Measurements from ENCODE around the gene HRAS. TPM values are rescaled to one million over a fixed set of nuclear protein-coding genes. Genes with fewer than 3 reads are reported as not detected.

The HRAS gene
- total RNA-seq, 4 donors from 2014 or later, result 41.1 to 68.0 (median 53.8) TPM

DNA sequence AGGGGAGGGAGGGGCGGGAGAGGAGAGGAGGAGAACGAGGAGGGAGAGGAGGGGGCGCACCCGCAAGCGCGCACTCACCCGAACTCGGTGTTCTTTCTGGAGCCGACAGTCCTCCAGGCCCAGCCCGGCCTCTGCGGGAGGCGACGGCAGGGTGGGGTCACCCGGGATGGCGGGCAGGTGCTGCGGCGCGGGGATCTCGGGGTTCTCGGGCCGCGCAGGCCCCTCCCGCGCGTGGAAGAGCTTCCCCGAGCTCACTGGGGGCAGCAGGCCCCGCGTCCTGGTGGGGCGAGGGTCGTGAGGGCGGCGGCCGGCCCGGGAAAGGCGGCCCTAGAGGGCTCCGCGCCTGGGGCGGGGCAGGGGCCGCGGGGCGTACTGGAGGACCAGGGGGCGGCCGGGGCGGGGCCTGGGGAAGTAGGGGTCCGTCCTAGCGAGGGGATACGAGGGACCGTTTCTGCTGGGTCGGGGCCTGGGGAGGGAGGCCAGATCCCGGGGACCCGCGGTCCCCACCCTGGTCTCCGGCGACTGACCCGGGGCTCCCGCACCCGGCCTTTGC lies 19.9 kb upstream of the HRAS start:
- H3K27ac ChIP-seq, result no peak overlapping the region
- no peak for TF ChIP-seq POLR2AphosphoS5 (IDR thresholded peaks at IDR 0.05)
- no peak for TF ChIP-seq CTCF (IDR thresholded peaks at IDR 0.05)
- TF ChIP-seq POLR2A (IDR thresholded peaks at IDR 0.05), result no peak
- TF ChIP-seq EP300 (IDR thresholded peaks at IDR 0.05), result no peak
- peak overlapping the region in 1 of 2 donors; percentile 38 for H3K4me3 ChIP-seq
- H3K36me3 ChIP-seq, result peaks cover 0 to 2% of the 10 kb centered on the region in 2 donors
- H3K27me3 ChIP-seq, result peaks cover 96% of the 10 kb centered on the region
- peaks cover 0 to 31% (median 17%) of the 10 kb centered on the region in 3 donors for H3K4me1 ChIP-seq
- no peak for ATAC-seq
- 0% methylated on average over 4 of the region's 57 CpGs; no CpG with 5 or more reads in 1 of the 2 donors for WGBS, 2 donors (ENCODE audit: low coverage in 1 of 2)
- no peaks in the 10 kb centered on the region for H3K9me3 ChIP-seq

DNA sequence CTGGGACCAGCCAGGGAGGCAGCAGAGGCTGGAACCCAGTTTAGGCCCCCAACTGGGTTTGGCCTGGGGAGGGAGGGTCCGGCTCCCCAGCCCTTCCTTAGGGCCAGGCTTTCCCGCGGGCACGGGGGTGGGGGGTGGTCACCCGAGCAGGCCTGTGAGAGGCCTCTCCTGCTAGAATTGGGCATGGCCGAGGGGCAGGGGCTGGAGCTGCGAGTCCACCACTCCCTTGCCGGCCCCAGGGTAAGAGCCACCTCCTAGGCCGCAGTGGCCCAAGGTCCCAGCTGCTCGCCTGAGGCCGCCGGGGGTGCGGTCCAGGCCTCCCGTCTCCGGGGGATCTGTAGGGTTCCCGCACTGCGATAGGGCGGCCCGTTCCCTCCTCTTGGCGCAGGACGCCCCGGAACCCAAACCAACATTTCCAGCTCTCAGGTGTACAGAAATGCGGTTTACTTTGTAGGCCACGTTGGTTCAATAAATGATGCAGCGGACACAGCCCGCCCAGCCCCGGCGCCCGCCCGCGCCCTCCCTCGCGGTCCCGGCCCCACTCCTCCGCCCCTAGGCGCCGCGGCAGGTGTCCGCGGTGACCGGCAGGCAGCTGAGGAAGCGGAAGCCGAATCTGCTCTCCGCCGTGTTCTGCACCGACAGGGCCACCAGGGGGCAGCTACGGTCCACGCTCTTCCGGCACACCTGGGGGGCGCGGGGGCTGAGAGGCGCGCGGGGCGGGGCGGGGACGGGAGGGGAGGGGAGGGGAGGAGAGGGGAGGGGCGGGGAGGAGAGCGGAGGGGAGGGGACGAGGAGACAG lies 19.3 kb upstream of the HRAS start:
- Histone ChIP-seq H3K27me3 (peaks cover 100% of the 10 kb centered on the region), H3K4me3 (peak overlapping the region in 1 of 2 donors; percentile 38), H3K9me3 (no peaks in the 10 kb centered on the region), H3K36me3 (peaks cover 0 to 7% of the 10 kb centered on the region in 2 donors), H3K27ac (no peak overlapping the region), H3K4me1 (peaks cover 0 to 25% (median 12%) of the 10 kb centered on the region in 3 donors)
- TF ChIP-seq POLR2A (IDR thresholded peaks at IDR 0.05) (no peak), EP300 (IDR thresholded peaks at IDR 0.05) (no peak), CTCF (IDR thresholded peaks at IDR 0.05) (peak in 3 of 4 experiments; percentile 43 to 74 (median 67)), POLR2AphosphoS5 (IDR thresholded peaks at IDR 0.05) (no peak)
- WGBS, 2 donors (ENCODE audit: low coverage in 1 of 2), result no CpG with 5 or more reads among the region's 60 CpGs
- peak; percentile 40 for ATAC-seq

GRCh38 chr11:553988-554340 lies 18.6 kb upstream of the HRAS start:
- H3K27me3 ChIP-seq, result peaks cover 97% of the 10 kb centered on the region
- H3K4me1 ChIP-seq, result peaks cover 0 to 25% (median 12%) of the 10 kb centered on the region in 3 donors
- WGBS, 2 donors (ENCODE audit: low coverage in 1 of 2), result no CpG with 5 or more reads among the region's 11 CpGs
- H3K27ac ChIP-seq, result no peak overlapping the region
- no peaks in the 10 kb centered on the region for H3K9me3 ChIP-seq
- H3K36me3 ChIP-seq, result peaks cover 0 to 7% of the 10 kb centered on the region in 2 donors
- H3K4me3 ChIP-seq, result no peak overlapping the region
- no peak for ATAC-seq
- TF ChIP-seq CTCF (IDR thresholded peaks at IDR 0.05) (no peak), POLR2A (IDR thresholded peaks at IDR 0.05) (no peak), POLR2AphosphoS5 (IDR thresholded peaks at IDR 0.05) (no peak), EP300 (IDR thresholded peaks at IDR 0.05) (no peak)

GRCh38 chr11:553083-553987 lies 18.0 kb upstream of the HRAS start:
- H3K36me3 ChIP-seq, result peaks cover 0 to 7% of the 10 kb centered on the region in 2 donors
- peaks cover 0 to 25% (median 12%) of the 10 kb centered on the region in 3 donors for H3K4me1 ChIP-seq
- WGBS, 2 donors (ENCODE audit: low coverage in 1 of 2), result 67 to 95% methylated on average over 3 to 4 of the region's 27 CpGs
- H3K4me3 ChIP-seq, result no peak overlapping the region
- peaks cover 90% of the 10 kb centered on the region for H3K27me3 ChIP-seq
- H3K9me3 ChIP-seq, result no peaks in the 10 kb centered on the region
- no peak for ATAC-seq
- no peak overlapping the region for H3K27ac ChIP-seq
- TF ChIP-seq EP300 (IDR thresholded peaks at IDR 0.05), result no peak
- no peak for TF ChIP-seq CTCF (IDR thresholded peaks at IDR 0.05)
- no peak for TF ChIP-seq POLR2A (IDR thresholded peaks at IDR 0.05)
- TF ChIP-seq POLR2AphosphoS5 (IDR thresholded peaks at IDR 0.05), result no peak

Measured in gastroesophageal sphincter (tissue), 4 donors.